Stimulated activated CD8-positive, alpha-beta memory T cell treated with anti-CD3 and anti-CD28 coated beads, Interleukin-4, amount 100 ng/mL, for 24 hours (primary cell): ENCODE results near the gene SDHA.
"Not testable (repeated sequence)": the region's sequence is repeated elsewhere in the genome, so short reads cannot be mapped to it uniquely, and the experiment has no call there.

Source experiments
- DNase-seq: peaks from one replicate; pipeline ENCODE4 v3.0.0-alpha.2; 2020; ENCODE audit warnings: low read depth

SDHA gene

DNA sequence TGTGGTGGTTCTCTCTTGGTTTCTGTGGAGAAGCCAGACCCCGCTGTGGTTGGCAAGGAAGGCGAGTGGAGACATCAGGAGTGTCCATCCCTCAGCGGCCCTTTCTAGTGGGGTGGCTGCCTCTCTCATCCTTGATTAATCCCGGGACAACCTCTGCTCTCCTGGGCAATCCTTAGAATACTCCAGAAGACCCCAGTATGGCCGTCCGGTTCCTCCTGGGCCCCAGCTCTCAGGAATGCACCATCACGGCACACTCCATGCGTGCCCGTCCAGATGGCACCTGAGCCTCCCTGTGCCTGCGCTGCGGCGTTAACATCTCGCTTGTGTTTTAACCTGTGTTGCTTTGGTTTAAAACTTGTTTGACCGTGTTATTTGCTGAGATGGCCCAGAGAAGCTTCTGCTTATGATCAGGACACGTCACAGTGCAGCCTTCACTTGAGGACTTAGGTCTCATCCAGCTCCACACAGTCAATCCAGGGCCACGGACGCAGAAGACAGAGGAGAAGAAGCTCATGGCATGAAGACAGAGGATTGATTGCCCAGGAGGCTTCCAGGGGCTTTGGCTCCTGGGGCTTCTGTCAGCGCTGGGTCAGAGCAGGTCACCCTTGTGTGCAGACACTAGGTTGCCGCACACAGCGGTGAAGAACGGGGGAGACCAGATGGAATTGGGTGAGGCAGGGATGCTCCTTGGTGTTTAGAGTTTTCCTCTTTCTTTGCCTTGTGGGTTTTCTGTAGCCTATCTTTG, 82.7 kb downstream of the SDHA start:
- not testable (repeated sequence) for DNase-seq

DNA sequence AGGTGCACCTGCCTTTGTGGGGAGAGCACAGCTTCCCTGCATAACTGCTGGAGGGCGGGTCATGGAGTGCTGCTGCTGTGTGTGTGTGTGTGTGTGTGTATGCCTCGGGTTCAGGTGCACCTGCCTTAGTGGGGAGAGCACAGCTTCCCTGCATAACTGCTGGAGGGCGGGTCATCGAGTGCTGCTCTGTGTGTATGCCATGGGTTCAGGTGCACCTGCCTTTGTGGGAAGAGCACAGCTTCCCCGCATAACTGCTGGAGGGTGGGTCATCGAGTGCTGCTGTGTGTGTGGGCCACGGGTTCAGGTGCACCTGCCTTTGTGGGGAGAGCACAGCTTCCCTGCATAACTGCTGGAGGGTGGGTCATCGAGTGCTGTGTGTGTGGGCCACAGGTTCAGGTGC, 84.3 kb downstream of the SDHA start:
- DNase-seq = not testable (repeated sequence)

DNA sequence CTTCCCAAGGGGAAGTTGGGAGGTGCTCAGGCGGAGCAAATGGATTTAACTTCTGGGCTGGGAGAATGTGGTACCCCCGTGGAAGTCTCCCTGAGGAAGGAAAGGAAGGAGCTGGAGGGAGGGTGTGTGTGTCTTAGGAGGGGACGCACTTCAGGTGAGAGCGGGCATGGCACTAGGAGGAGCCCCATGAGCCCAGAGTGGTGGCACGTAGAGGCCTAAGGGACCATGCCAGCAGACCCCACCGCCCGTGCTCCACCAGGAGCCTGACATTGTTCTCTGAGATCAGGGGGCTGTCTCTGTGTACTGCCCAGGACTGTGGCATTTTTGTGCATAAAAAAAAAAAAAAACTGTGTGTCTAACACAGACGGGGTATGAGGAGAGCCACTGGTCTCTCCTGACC, 84.8 kb downstream of the SDHA start:
- DNase-seq = no peak

DNA sequence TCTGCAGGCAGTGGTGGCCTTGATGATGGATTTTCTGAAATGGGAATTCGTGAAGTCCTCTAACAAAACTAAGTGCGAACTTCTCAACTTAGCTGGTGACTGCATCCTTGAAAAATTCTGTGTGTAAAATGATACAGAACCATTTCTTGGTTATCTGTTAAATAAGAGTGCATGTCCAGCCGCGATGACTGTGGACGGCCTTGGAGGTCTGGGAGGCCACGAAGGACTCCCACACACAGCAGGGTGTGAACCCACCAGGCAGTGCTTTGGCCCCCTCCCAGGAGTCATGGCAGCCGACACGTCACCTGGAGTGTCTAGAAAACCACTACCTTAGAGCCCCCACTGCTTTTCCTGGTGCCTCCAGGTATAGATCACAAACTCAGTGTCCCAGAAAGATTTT, 85.6 kb downstream of the SDHA start:
- not testable (repeated sequence) for DNase-seq

DNA sequence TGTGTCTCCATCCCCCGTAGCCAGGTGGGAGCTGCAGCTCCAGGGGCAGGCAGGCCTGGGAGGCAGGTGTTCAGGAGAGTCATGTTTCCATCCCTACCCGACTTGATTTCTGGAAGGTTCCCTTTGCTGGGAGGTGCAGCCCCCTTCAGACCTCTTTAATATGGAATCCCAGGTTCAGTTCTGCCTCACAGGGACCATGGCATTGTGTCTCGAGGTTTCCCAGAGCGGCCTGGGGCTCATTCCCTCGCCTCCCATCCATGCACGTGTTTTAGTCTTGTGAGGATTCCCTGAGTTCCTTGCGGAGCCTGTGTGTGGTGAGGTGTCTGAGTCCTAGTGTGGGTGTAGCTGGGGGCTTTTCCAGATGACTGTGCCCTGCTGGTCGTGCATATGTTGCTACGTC, 86.9 kb downstream of the SDHA start:
- no peak for DNase-seq

DNA sequence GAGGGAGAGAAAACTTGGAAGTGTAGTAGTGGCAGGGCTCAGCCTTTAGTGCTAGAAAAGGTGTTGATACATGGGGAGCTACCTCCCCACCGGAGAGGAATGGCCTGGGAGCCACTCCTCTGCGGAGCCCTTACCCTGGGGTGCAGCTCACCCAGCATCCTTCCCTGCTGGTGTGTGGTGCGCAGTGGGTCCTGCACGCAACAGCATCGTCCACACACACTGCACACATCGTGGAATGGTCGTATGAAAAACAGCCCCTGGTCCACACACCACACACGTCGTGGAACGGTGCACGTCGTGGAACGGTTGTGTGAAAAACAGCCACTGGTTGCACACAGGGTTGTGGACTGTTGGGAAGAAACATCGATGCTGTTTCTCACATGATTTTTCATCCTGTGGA, 87.3 kb downstream of the SDHA start:
- no peak for DNase-seq

DNA sequence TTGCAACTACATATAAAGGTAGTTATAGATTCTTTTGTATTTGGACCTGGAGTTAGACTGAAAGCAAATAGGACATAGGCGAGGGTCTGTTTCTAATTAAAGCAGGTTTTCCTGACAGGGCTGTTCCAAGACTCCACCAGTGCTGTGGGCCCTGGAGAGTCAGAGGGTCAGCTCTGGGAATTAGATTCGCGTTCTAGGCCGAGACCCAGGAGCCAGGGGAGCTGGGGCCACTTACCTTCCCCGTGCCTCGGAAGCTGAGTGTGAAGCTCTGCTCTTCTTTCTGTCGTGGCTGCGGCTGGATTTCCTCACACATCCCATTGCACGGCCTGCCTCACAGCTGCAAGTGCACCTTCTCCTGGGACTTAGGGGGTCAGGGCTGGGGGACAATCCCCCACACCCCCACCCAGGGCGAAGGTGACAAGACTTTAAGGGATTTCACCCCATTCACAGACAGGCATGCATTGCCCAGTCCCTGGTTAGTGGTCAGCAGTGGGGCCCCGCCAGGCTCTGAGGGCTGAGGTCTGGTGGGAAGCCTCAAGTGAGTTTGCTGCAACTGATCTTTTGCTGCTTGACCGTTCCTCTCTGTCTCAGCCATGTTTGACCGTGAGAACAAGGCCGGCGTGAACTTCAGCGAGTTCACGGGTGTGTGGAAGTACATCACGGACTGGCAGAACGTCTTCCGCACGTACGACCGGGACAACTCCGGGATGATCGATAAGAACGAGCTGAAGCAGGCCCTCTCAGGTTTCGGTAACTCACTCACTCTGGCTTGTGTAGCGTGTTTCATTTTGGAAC, 88.1 kb downstream of the SDHA start:
- no peak for DNase-seq
